Upper lobe of left lung (tissue), 4 donors: Measurements from ENCODE around the gene ZNF674.

Source experiments
- EP300 ChIP-seq, 4 donors: sonication (generic); formaldehyde crosslinking; IDR thresholded peaks; one replicate each; pipeline ENCODE4 v1.5.1; 2017; ENCODE audit warnings: antibody characterized with exemption in 4 of 4, control low read depth in 2 of 4
- POLR2A ChIP-seq, 4 donors: fragments of 450-650 bp; IDR thresholded peaks; one replicate each; pipeline ENCODE4 v1.5.1; 2016 to 2017; ENCODE audit warnings: antibody characterized with exemption in 4 of 4, mild to moderate bottlenecking in 2 of 4
- POLR2AphosphoS5 ChIP-seq, 2 donors: sonication (generic); formaldehyde crosslinking; IDR thresholded peaks; one replicate each; pipeline ENCODE4 v1.5.1; 2017; ENCODE audit warnings: antibody characterized with exemption in 2 of 2
- TF ChIP-seq, protein P1 (sequence below), 6 experiments: fragments of 450-650 bp in 4 of 6; fragments of 200-600 bp in 2 of 6; sonication (generic) in 2 of 6; IDR thresholded peaks; one replicate each; pipeline ENCODE4 v1.5.1; 2016 to 2019; ENCODE audit warnings: antibody characterized with exemption in 6 of 6

DNA sequence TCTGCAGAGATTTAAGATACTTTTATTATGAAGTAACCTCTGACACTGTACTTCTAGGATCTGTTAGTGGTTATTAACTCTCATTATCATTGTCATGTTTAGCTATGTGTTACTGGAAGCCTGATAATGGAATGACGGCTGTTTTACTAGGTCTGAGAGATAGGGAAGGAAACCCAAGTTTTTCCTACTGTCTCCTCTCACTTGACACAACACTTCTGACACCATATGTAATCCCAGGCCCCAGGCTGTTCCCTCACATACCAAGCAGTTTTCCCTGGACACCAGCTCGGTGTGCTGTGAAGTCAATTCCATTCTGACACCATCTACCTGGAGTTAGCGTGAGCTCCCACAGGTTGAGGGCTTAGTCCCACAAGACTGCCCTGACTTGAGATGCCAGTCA is 85.6 kb downstream of the ZNF674 start:
- TF ChIP-seq, protein P1, sequence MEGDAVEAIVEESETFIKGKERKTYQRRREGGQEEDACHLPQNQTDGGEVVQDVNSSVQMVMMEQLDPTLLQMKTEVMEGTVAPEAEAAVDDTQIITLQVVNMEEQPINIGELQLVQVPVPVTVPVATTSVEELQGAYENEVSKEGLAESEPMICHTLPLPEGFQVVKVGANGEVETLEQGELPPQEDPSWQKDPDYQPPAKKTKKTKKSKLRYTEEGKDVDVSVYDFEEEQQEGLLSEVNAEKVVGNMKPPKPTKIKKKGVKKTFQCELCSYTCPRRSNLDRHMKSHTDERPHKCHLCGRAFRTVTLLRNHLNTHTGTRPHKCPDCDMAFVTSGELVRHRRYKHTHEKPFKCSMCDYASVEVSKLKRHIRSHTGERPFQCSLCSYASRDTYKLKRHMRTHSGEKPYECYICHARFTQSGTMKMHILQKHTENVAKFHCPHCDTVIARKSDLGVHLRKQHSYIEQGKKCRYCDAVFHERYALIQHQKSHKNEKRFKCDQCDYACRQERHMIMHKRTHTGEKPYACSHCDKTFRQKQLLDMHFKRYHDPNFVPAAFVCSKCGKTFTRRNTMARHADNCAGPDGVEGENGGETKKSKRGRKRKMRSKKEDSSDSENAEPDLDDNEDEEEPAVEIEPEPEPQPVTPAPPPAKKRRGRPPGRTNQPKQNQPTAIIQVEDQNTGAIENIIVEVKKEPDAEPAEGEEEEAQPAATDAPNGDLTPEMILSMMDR (IDR thresholded peaks at IDR 0.05): no peak
- no peak for TF ChIP-seq POLR2AphosphoS5 (IDR thresholded peaks at IDR 0.05)
- no peak for TF ChIP-seq EP300 (IDR thresholded peaks at IDR 0.05)
- no peak for TF ChIP-seq POLR2A (IDR thresholded peaks at IDR 0.05)
